H1 (cell line): ENCODE measurements around the gene SPAG16. TPM values are rescaled to one million over a fixed set of nuclear protein-coding genes. Genes with fewer than 3 reads are reported as not detected.
A peak's percentile ranks its signal among the peaks of the same experiment; 100 is the strongest.

ENCODE experiments used
- CTCF ChIA-PET: fragments of 300-600 bp; sonication (Branson Sonifier 250); formaldehyde crosslinking; loops from one replicate; lab custom pipeline; 2021; ENCODE audit not compliant: partially characterized antibody; lab: Charles Lee
- POLR2A ChIA-PET: fragments of 300-600 bp; sonication (Branson Sonifier 250); formaldehyde crosslinking; loops from one replicate; lab custom pipeline; 2021; ENCODE audit warnings: inconsistent platforms; ENCODE audit not compliant: partially characterized antibody; lab: Charles Lee
- DNase-seq, 2 experiments: peaks; one replicate each; pipeline versions ENCODE4 v3.0.0 to v3.0.0-alpha.2; 2010 to 2022; ENCODE audit warnings: low spot score in 2 of 2, low read depth in 1 of 2, mixed read lengths in 1 of 2
- FAIRE-seq: peaks from 2 replicates; lab custom pipeline; 2011; peaks lifted over from hg19 to GRCh38; lab: Jason Lieb, UNC
- H2AFZ ChIP-seq: 2 replicates; pipeline ENCODE4 v1.8.1; 2012; ENCODE audit warnings: low read length, inconsistent platforms
- H2AK5ac ChIP-seq: 2 replicates; pipeline ENCODE4 v1.6.1; 2013; ENCODE audit warnings: low read depth, low read length
- H2BK120ac ChIP-seq: replicated peaks from 2 replicates; pipeline ENCODE3; 2013; ENCODE audit warnings: low read depth, low read length, inconsistent platforms
- H2BK12ac ChIP-seq: 2 replicates; pipeline ENCODE4 v1.6.1; 2013; ENCODE audit warnings: low read depth, low read length
- H2BK15ac ChIP-seq: 2 replicates; pipeline ENCODE4 v1.6.1; 2013; ENCODE audit warnings: low read length
- H2BK20ac ChIP-seq: 2 replicates; pipeline ENCODE4 v1.6.1; 2013; ENCODE audit warnings: low read length
- H2BK5ac ChIP-seq: 2 replicates; pipeline ENCODE4 v1.6.1; 2013; ENCODE audit warnings: low read depth, low read length
- H3K14ac ChIP-seq: 2 replicates; pipeline ENCODE4 v1.6.1; 2013; ENCODE audit warnings: inconsistent platforms; ENCODE audit not compliant: insufficient read length
- H3K18ac ChIP-seq: 2 replicates; pipeline ENCODE4 v1.6.1; 2013; ENCODE audit warnings: low read length; ENCODE audit errors: extremely low read depth
- H3K23ac ChIP-seq: 2 replicates; pipeline ENCODE4 v1.6.1; 2013; ENCODE audit warnings: inconsistent platforms; ENCODE audit not compliant: insufficient read length
- H3K23me2 ChIP-seq: 2 replicates; pipeline ENCODE4 v1.6.1; 2013; ENCODE audit warnings: low read depth, low read length
- H3K27ac ChIP-seq: 2 replicates; pipeline ENCODE4 v1.6.1; 2011; ENCODE audit warnings: low read depth, low read length, inconsistent platforms
- H3K27me3 ChIP-seq, 4 experiments: replicated peaks in 1 of 4; 1 replicate in 1 of 4; 2 replicates in 3 of 4; pipeline versions ENCODE4 v1.6.1 to v1.8.1; 2011 to 2013; ENCODE audit warnings: low read length in 3 of 4, mild to moderate bottlenecking in 3 of 4, inconsistent platforms in 2 of 4, mixed read lengths in 2 of 4, moderate library complexity in 1 of 4; ENCODE audit not compliant: control insufficient read depth in 3 of 4, insufficient read depth in 3 of 4; ENCODE audit errors: extremely low read depth in 1 of 4
- H3K36me3 ChIP-seq, 4 experiments: 2 replicates each; pipeline versions ENCODE4 v1.6.1 to v1.8.1; 2011 to 2013; ENCODE audit warnings: mild to moderate bottlenecking in 4 of 4, low read length in 3 of 4, moderate library complexity in 2 of 4, control low read depth in 1 of 4, inconsistent platforms in 1 of 4; ENCODE audit not compliant: insufficient read depth in 4 of 4, control insufficient read depth in 2 of 4
- H3K4ac ChIP-seq: replicated peaks from 2 replicates; pipeline ENCODE3; 2013; ENCODE audit warnings: low read length, low read depth, mixed read lengths, inconsistent platforms; ENCODE audit not compliant: insufficient read length
- H3K4me1 ChIP-seq, 4 experiments: replicated peaks in 1 of 4; 1 replicate in 1 of 4; 2 replicates in 3 of 4; pipeline versions ENCODE4 v1.6.1 to v1.8.1; 2011 to 2013; ENCODE audit warnings: low read length in 3 of 4, inconsistent platforms in 2 of 4, mixed read lengths in 1 of 4; ENCODE audit not compliant: insufficient read depth in 4 of 4, control insufficient read depth in 3 of 4
- H3K4me2 ChIP-seq, 2 experiments: 2 replicates each; pipeline versions ENCODE4 v1.6.1 to v1.8.1; 2011 to 2013; ENCODE audit warnings: low read depth in 2 of 2, low read length in 2 of 2, control low read depth in 1 of 2, inconsistent platforms in 1 of 2, mild to moderate bottlenecking in 1 of 2; ENCODE audit not compliant: insufficient read depth in 1 of 2
- H3K4me3 ChIP-seq, 4 experiments: fragments of 200-600, 300-600 bp in 1 of 4; sonication (generic), shearing (Covaris generic), sonication (Bioruptor Twin) in 1 of 4; 2 replicates each; pipeline versions ENCODE4 v1.5.1 to v1.8.1; 2011 to 2016; ENCODE audit warnings: low read length in 4 of 4, low read depth in 3 of 4, control low read depth in 2 of 4, inconsistent platforms in 2 of 4, mild to moderate bottlenecking in 2 of 4, mixed read lengths in 1 of 4, moderate library complexity in 1 of 4; ENCODE audit not compliant: insufficient read depth in 2 of 4; ENCODE audit errors: extremely low read depth in 1 of 4
- H3K56ac ChIP-seq: replicated peaks from 2 replicates; pipeline ENCODE3; 2013; ENCODE audit warnings: low read depth, mild to moderate bottlenecking, mixed read lengths, low read length, inconsistent platforms; ENCODE audit not compliant: insufficient read length
- H3K79me1 ChIP-seq: 2 replicates; pipeline ENCODE4 v1.6.1; 2013; ENCODE audit warnings: low read depth, low read length, control low read depth
- H3K79me2 ChIP-seq, 2 experiments: 2 replicates each; pipeline versions ENCODE4 v1.6.1 to v1.8.1; 2012 to 2013; ENCODE audit warnings: low read length in 2 of 2, mild to moderate bottlenecking in 2 of 2, inconsistent platforms in 1 of 2; ENCODE audit not compliant: insufficient read depth in 2 of 2, control insufficient read depth in 1 of 2
- H3K9ac ChIP-seq, 4 experiments: replicated peaks in 1 of 4; 1 replicate in 1 of 4; 2 replicates in 3 of 4; pipeline versions ENCODE4 v1.6.1 to v1.8.1; 2011 to 2013; ENCODE audit warnings: low read depth in 3 of 4, low read length in 3 of 4, control low read depth in 2 of 4, mild to moderate bottlenecking in 2 of 4, moderate library complexity in 2 of 4, inconsistent platforms in 1 of 4; ENCODE audit errors: extremely low read depth in 1 of 4
- H3K9me3 ChIP-seq, 2 experiments: 2 replicates each; pipeline versions ENCODE4 v1.6.1 to v1.8.1; 2012 to 2013; ENCODE audit warnings: mild to moderate bottlenecking in 2 of 2, moderate library complexity in 2 of 2, control low read depth in 1 of 2, inconsistent platforms in 1 of 2, low read depth in 1 of 2, low read length in 1 of 2, mixed read lengths in 1 of 2; ENCODE audit not compliant: insufficient read depth in 2 of 2
- H4K20me1 ChIP-seq, 2 experiments: replicated peaks in 1 of 2; 2 replicates each; pipeline versions ENCODE3 to v1.8.1; 2011 to 2013; ENCODE audit warnings: inconsistent platforms in 2 of 2, low read length in 2 of 2, mild to moderate bottlenecking in 1 of 2; ENCODE audit not compliant: insufficient read depth in 2 of 2, control insufficient read depth in 1 of 2
- H4K5ac ChIP-seq: 2 replicates; pipeline ENCODE4 v1.6.1; 2013; ENCODE audit warnings: low read length, low read depth, mixed read lengths, inconsistent platforms; ENCODE audit not compliant: insufficient read length
- H4K8ac ChIP-seq: 2 replicates; pipeline ENCODE4 v1.8.0; 2013; ENCODE audit warnings: mild to moderate bottlenecking, moderate library complexity, low read length, inconsistent platforms; ENCODE audit not compliant: insufficient read depth; ENCODE audit errors: extremely low read depth
- H4K91ac ChIP-seq: replicated peaks from 2 replicates; pipeline ENCODE3; 2013; ENCODE audit warnings: low read length, mixed read lengths, inconsistent platforms; ENCODE audit not compliant: insufficient read length
- CBX5 ChIP-seq: fragments of 300-800, 300-1000 bp; sonication (generic); IDR thresholded peaks from 2 replicates; pipeline ENCODE4 v1.7.1; 2016; ENCODE audit warnings: antibody characterized with exemption, low read length, low read depth
- CEBPB ChIP-seq: IDR thresholded peaks from 2 replicates; pipeline ENCODE4 v1.6.1; 2012; ENCODE audit warnings: low read depth, low read length
- CTBP2 ChIP-seq: IDR thresholded peaks from 2 replicates; pipeline ENCODE4 v1.7.0; 2011; ENCODE audit warnings: borderline replicate concordance, mild to moderate bottlenecking, moderate library complexity, mixed read lengths, low read length; ENCODE audit not compliant: insufficient read depth, insufficient read length
- EP300 ChIP-seq, 2 experiments: IDR thresholded peaks; 1 replicate in 1 of 2; 2 replicates in 1 of 2; pipeline ENCODE4 v1.6.1; 2011 to 2012; ENCODE audit warnings: low read depth in 2 of 2, low read length in 2 of 2, mild to moderate bottlenecking in 2 of 2, borderline replicate concordance in 1 of 2, inconsistent platforms in 1 of 2, moderate library complexity in 1 of 2
- MAFK ChIP-seq: IDR thresholded peaks from 2 replicates; pipeline ENCODE4 v1.6.1; 2012; ENCODE audit warnings: low read depth, mild to moderate bottlenecking, improper control_type of control experiment, low read length
- RAD21 ChIP-seq, 2 experiments: IDR thresholded peaks in 1 of 2; conservative IDR thresholded peaks in 1 of 2; 2 replicates each; pipeline ENCODE4 v1.6.1; 2011; ENCODE audit warnings: low read depth in 2 of 2, low read length in 2 of 2, improper control_type of control experiment in 1 of 2, inconsistent platforms in 1 of 2, mild to moderate bottlenecking in 1 of 2, moderate library complexity in 1 of 2
- SAP30 ChIP-seq: fragments of 300-600 bp; sonication (generic); IDR thresholded peaks from 2 replicates; pipeline ENCODE4 v1.7.1; 2012; ENCODE audit warnings: low read length, moderate library complexity, mild to moderate bottlenecking, inconsistent platforms; ENCODE audit not compliant: insufficient read depth, insufficient replicate concordance
- SP1 ChIP-seq: IDR thresholded peaks from 2 replicates; pipeline ENCODE4 v1.6.1; 2011; ENCODE audit warnings: low read depth, low read length
- SP4 ChIP-seq: IDR thresholded peaks from 2 replicates; pipeline ENCODE4 v1.6.1; 2012; ENCODE audit warnings: low read length, inconsistent platforms
- TAF7 ChIP-seq: optimal IDR thresholded peaks from 2 replicates; pipeline ENCODE3; 2011; ENCODE audit warnings: low read depth, mild to moderate bottlenecking, inconsistent platforms, low read length, moderate library complexity, borderline replicate concordance
- WGBS, 2 experiments: shearing (Covaris generic) in 1 of 2; methylation state at CpG; one replicate each; pipeline versions ENCODE4 v1.1.6 to v1.1.7; 2013 to 2015; ENCODE audit warnings: low lambda C conversion rate in 2 of 2, mixed read lengths in 2 of 2, inconsistent platforms in 1 of 2, low coverage in 1 of 2, missing lambda C conversion rate in 1 of 2; ENCODE audit not compliant: insufficient replicate concordance in 2 of 2, insufficient coverage in 1 of 2, insufficient read length in 1 of 2; ENCODE audit errors: extremely low coverage in 1 of 2, missing lambda C conversion rate in 1 of 2; 5-methylcytosine and 5-hydroxymethylcytosine counted together
- polyA plus RNA-seq, 7 experiments: library from polyadenylated mRNA; depleted of rRNA in 3 of 7; stranded (reverse) in 5 of 7; unstranded in 2 of 7; fragments of >200 nt in 5 of 7; fragments of 200-250 nt in 2 of 7; gene quantifications; 1 replicate in 5 of 7; 2 replicates in 1 of 7; 4 replicates in 1 of 7; pipeline versions ENCODE4 v1.2.1 to v1.2.3, GENCODE V29; 2011 to 2013; ENCODE audit warnings: missing spikeins in 2 of 7, mixed read lengths in 2 of 7
- total RNA-seq: library from RNA; stranded (reverse); fragmentation: NEBNext Ultra II Directional; extraction: Animal tissue kit (Norgen Biotek cat#: 25700); gene quantifications from 2 replicates; pipeline ENCODE4 v1.2.1, GENCODE V29; 2021
- TF ChIP-seq, protein P1 (sequence below): IDR thresholded peaks from 2 replicates; pipeline ENCODE4 v1.6.1; 2012; ENCODE audit warnings: inconsistent platforms

The SPAG16 gene
- total and polyA plus RNA-seq, 2 of the 8 experiments (the other 6 are each of a cell fraction or from before 2014, with no cell fraction given): 6.0 to 14.9 TPM

DNA sequence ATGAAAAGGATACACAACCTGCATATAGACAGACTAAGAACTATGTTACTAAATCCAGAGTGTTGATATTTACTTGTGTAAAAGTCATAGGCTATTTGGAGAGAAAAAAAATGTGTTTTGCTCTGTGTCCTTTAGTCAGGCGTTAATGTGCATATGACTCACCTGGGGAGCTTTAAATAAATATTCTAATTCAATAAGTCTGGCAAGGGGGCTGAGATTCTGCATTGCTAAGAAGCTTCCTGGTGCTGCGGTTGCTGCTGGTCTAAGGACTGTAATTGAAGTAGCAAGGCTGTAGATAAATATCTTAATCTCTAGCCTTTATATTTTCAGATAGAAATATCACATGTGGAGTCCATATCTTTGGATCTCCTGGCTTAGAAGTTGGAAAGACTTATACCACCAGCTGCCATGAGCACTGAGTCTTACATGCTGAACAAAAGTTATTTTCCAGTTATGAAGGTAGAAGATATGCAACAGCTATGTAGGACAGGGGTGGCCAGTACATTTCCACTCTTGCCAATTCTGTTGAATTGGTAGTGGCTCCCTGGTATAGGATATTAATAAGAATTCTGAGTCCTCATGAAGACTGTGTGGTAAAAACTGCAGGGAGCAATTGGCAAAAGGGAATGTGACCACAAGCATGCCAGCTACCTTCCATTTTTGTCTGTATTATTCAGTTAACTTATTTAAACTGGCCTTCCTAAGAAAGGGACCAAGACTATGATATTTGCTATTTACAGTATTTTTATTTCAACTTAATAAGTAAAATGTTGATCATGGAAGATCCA is 4.8 kb downstream of the SPAG16 start:
- Histone ChIP-seq H4K20me1 (no peaks in the 10 kb centered on the region), H3K27ac (no peak overlapping the region), H3K9me3 (no peaks in the 10 kb centered on the region), H3K23ac (no peak overlapping the region), H3K18ac (no peak overlapping the region), H3K9ac (no peak overlapping the region), H3K79me2 (no peaks in the 10 kb centered on the region), H2AK5ac (no peak overlapping the region), H3K36me3 (no peaks in the 10 kb centered on the region; a peak in 1 of 8 replicates), H2BK20ac (no peak overlapping the region), H3K4me1 (peaks cover 4 to 5% (median 4%) of the 10 kb centered on the region in 4 experiments; a peak in 2 of 7 replicates), H3K14ac (no peak overlapping the region), H3K27me3 (no peaks in the 10 kb centered on the region), H3K4me2 (0 out of 4 replicates have a peak overlapping the region, but pooled peaks of 1 of the 2 experiments have one; percentile 36), H2BK5ac (no peak overlapping the region), H3K4me3 (no peak overlapping the region), H3K56ac (no peak overlapping the region), H3K79me1 (no peaks in the 10 kb centered on the region; the same call in none of the 2 replicates), H2BK12ac (no peak overlapping the region), H4K5ac (no peak overlapping the region), H4K8ac (no peak overlapping the region), H3K4ac (no peak overlapping the region), H2BK15ac (no peak overlapping the region), H4K91ac (no peak overlapping the region), H3K23me2 (no peaks in the 10 kb centered on the region), H2BK120ac (no peak overlapping the region), H2AFZ (no peak overlapping the region)
- POLR2A ChIA-PET: no interaction called here
- FAIRE-seq (no peak), DNase-seq (no peak)
- 39% methylated on average over 2 of the region's 2 CpGs; no CpG with 5 or more reads in 1 of the 2 experiments for WGBS, 2 experiments
- CTCF ChIA-PET: interaction anchor here (1.6 kb wide), 1 partner anchor 44 kb away, joined by 7 read pairs; no protein-coding TSS in a partner anchor
- TF ChIP-seq CTBP2 (no peak), SP1 (no peak), SAP30 (no peak), SP4 (no peak), CEBPB (no peak), TAF7 (no peak), CBX5 (no peak), RAD21 (IDR thresholded peaks at IDR 0.05 in 1 of 2, conservative IDR thresholded peaks at IDR 0.05 in 1 of 2; ENCODE audit: low read depth in 2 of 2, low read length in 2 of 2) (no peak), MAFK (no peak), EP300 (IDR thresholded peaks at IDR 0.05; ENCODE audit: borderline replicate concordance in 1 of 2, low read depth in 2 of 2, low read length in 2 of 2) (no peak)
- TF ChIP-seq, protein P1, sequence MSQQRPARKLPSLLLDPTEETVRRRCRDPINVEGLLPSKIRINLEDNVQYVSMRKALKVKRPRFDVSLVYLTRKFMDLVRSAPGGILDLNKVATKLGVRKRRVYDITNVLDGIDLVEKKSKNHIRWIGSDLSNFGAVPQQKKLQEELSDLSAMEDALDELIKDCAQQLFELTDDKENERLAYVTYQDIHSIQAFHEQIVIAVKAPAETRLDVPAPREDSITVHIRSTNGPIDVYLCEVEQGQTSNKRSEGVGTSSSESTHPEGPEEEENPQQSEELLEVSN: no peak
